GM12892 (cell line): ENCODE measurements around the gene TMPRSS13.

Source experiments
- POLR2AphosphoS5 ChIP-seq: IDR thresholded peaks from 2 replicates; pipeline ENCODE4 v1.6.1; 2011; ENCODE audit warnings: low read depth, low read length, control low read depth
- TAF1 ChIP-seq: IDR thresholded peaks from 2 replicates; pipeline ENCODE4 v1.6.1; 2011; ENCODE audit warnings: low read depth, mild to moderate bottlenecking, control low read depth, low read length, borderline replicate concordance

DNA sequence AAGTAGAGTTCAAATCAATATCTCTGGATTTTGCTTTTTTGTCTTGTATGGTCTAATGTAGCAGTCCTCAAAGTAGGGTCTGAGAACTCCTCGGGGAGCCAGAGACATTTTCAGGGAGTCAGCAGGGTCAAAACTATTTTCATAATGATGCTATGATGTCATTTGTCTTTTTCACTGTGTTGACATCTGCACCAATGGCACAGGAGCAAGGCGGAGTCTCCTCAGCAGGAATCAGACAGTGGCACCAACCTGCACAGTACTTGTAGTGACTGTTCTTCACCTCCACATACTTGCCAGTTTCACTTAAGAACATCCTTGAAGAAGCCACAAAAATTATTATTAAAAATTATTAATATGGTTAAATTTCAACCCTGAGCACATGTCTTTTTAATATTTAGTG is 37.8 kb downstream of the TMPRSS13 start:
- TF ChIP-seq POLR2AphosphoS5 (no peak), TAF1 (no peak)
